Mammary epithelial cell (primary cell): ENCODE data around the gene CIC.

Experiments
- EZH2 ChIP-seq: IDR thresholded peaks from 2 replicates; pipeline ENCODE4 v1.6.1; 2012; ENCODE audit warnings: low read length, inconsistent platforms, borderline replicate concordance
- TF ChIP-seq, protein P1 (sequence below), 2 donors: IDR thresholded peaks in 1 of 2; conservative IDR thresholded peaks in 1 of 2; 2 replicates each; pipeline ENCODE4 v1.5.1; 2011 to 2012; ENCODE audit warnings: inconsistent platforms in 2 of 2, low read length in 2 of 2, mild to moderate bottlenecking in 2 of 2, control low read depth in 1 of 2, low read depth in 1 of 2; ENCODE audit not compliant: insufficient read depth in 1 of 2; ENCODE audit errors: extremely low read depth in 1 of 2

DNA sequence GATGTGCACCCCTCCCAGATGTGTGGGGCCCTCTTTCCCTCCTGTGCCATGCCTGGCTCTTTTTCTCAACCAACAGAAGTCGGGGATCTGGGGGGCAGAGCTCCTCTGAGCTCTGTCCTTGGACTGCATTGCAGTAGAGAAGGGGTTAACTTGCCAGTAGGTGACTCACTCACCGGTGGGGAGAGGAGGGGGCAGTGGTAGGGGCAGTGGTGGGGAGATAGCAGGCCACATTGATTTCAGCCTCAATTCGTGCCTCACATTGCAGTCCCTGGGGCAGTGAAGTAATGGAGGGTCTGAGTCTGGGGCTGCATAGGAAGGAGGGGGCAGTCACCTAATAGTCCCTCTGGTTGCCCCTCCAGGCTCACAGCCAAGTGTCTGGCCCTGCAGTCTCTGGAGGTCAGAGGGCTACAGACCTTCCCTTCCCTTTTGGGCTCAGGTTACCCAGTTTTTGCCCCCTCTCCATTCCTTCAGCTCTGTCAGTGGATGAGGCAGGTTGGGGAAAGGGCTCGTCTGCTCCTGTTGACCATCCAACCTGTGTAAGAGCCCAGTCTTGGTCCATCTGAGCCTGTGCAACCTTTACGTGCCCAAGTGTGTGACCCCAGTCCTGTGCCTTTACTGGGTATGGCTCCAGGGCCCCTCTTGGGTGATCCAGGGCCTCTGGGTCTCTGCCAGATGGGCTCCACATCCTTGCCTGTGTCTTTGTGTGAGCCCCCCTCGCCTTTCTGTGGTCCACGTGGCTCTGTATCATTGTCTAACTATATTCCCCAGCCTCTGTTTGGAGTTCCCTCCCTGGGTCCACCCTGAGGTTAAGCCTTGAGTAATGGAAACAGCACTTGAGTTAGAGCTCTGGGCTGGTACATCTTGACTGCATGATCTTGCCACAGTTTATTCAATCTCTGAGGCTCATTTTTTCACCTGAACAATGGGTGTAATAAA, 13.0 kb downstream of the CIC start:
- TF ChIP-seq, protein P1, sequence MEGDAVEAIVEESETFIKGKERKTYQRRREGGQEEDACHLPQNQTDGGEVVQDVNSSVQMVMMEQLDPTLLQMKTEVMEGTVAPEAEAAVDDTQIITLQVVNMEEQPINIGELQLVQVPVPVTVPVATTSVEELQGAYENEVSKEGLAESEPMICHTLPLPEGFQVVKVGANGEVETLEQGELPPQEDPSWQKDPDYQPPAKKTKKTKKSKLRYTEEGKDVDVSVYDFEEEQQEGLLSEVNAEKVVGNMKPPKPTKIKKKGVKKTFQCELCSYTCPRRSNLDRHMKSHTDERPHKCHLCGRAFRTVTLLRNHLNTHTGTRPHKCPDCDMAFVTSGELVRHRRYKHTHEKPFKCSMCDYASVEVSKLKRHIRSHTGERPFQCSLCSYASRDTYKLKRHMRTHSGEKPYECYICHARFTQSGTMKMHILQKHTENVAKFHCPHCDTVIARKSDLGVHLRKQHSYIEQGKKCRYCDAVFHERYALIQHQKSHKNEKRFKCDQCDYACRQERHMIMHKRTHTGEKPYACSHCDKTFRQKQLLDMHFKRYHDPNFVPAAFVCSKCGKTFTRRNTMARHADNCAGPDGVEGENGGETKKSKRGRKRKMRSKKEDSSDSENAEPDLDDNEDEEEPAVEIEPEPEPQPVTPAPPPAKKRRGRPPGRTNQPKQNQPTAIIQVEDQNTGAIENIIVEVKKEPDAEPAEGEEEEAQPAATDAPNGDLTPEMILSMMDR (conservative IDR thresholded peaks at IDR 0.05 in 1 of 2, IDR thresholded peaks at IDR 0.05 in 1 of 2; ENCODE audit: extremely low read depth in 1 of 2, insufficient read depth in 1 of 2, low read depth in 1 of 2, low read length in 2 of 2), result no peak
- TF ChIP-seq EZH2, result no peak
